ENCODE measurements around the gene PTDSS2. TPM values are rescaled to one million over a fixed set of nuclear protein-coding genes. Genes with fewer than 3 reads are reported as not detected.

PTDSS2 gene
- total and polyA plus RNA-seq, 2 experiments from 2014 or later = 22.7 to 145 TPM

DNA sequence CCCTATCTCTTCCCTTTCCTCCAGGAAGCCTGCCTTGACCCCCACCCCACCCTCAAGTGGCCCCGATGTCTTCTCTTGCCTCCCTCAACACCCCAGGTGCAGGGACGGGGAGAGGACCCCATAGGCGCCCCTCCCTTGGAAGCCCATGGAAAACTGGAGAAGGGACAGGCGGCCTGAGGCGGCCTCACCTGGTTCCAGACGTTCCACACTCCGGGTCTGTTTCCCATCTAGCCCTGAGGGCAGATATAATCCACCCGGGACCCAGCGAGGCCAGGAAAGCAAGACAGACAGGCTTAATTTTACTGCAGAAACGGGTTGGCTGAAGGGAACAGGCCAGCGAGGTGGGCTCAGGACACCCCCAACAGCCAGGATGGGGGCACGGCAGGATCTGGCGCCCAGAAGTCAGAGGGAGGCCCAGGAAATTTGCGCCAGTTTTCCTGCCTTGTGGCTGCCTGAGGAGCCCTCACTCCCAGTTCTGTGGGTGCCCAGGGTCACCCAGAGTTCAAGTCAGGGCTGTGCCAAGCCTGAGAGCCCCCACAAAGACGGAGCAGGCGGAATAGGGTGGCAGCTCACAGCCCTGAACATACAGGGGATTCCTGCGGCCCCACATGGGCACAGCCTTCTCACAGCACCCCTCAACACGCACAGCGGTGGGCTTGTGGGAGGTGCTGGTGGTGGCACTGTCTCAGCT, 32.3 kb upstream of the PTDSS2 start (continued):
- no peak for TF ChIP-seq ZNF462 (CRISPR knock-in tag; IDR thresholded peaks at IDR 0.05)

DNA sequence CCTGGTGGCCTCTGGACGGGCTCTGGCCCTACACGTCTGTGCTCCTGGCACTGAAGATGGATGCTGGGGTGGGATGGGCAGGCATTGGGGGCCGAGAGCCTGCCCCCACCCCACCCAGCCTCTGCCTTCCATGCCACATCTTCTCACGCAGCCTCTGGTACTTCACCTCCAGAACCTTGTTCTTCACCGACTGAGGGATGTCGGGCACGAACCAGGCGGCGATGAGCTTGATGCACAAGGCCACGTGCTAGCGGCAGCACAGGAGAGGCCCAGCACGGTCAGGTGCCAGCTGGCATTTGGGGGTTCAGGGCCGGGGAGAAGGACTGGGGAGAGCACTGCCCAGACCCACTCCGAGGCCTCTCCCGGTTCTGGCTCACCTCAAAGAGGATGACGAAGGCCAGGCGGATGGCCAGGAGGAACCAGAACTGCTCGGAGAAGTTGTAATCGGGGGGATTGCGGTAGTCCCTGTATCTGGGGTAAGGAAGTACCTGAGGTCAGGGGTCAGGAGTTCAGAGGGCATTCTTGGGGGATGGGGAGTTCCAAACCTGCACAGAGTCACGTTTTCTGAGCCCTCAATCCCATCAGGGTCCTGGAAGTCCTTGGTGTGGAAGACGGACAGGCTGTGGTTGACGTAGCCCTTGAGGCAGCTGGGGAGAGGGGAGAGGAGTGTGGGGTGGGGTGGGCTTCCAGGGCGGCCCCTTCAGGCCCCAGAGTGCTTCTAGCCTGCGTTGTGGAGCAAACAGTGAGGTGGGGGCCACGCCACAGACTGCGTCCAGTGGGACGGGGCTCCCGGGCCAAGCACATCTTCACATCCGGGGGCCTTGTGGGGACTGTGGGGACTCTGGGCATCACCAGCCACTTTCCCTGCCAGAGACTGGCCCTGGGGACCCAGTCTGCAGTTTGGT, 31.5 kb upstream of the PTDSS2 start:
- Histone ChIP-seq H3F3A (replicated peaks; ENCODE audit: low read depth) (peaks cover 7% of the 10 kb centered on the region), H3K36me3 (ENCODE audit: insufficient read depth) (no peaks in the 10 kb centered on the region), H3K4me2 (no peak overlapping the region), H2AFZ (no peak overlapping the region), H3K27ac (ENCODE audit: low read depth) (no peak overlapping the region), H4K20me1 (replicated peaks; ENCODE audit: insufficient read depth) (no peaks in the 10 kb centered on the region; the same call in 1 of the 2 replicates), H3K4me3 (no peak overlapping the region), H3K27me3 (ENCODE audit: insufficient read depth) (no peaks in the 10 kb centered on the region), H3K79me2 (replicated peaks; ENCODE audit: insufficient read depth) (peaks cover 3% of the 10 kb centered on the region), H3K9me2 (ENCODE audit: insufficient read depth) (no peaks in the 10 kb centered on the region), H3K4me1 (ENCODE audit: insufficient read depth) (peaks cover 7% of the 10 kb centered on the region; the same call in 1 of the 2 replicates)
- Mint-ChIP-seq H3K4me1 (peaks cover 26% of the 10 kb centered on the region), H3K4me3 (no peak overlapping the region), H3K9me3 (no peaks in the 10 kb centered on the region), H3K27me3 (ENCODE audit: insufficient read depth, low read depth, poor library complexity) (peaks cover 19% of the 10 kb centered on the region), H3K36me3 (ENCODE audit: low read depth) (no peaks in the 10 kb centered on the region), H3K27ac (no peak overlapping the region)
- no peak for DNase-seq (ENCODE audit: low spot score)
- no peak for ATAC-seq
- no peak for TF ChIP-seq STAT1 (IDR thresholded peaks at IDR 0.05; ENCODE audit: unreplicated experiment)
- no peak for TF ChIP-seq EZH2 (IDR thresholded peaks at IDR 0.05; ENCODE audit: low read depth, unreplicated experiment)
- TF ChIP-seq POLR2AphosphoS5 (IDR thresholded peaks at IDR 0.05; ENCODE audit: low read depth) = no peak
- TF ChIP-seq ZNF462 (CRISPR knock-in tag; IDR thresholded peaks at IDR 0.05) = no peak
- TF ChIP-seq JUNB (IDR thresholded peaks at IDR 0.05; ENCODE audit: unreplicated experiment) = no peak
- TF ChIP-seq ZNF331 (CRISPR knock-in tag; IDR thresholded peaks at IDR 0.05; ENCODE audit: low read depth) = no peak
- TF ChIP-seq EZH2phosphoT487 (IDR thresholded peaks at IDR 0.05; ENCODE audit: unreplicated experiment) = no peak

All from GM23338 (cell line).